Stimulated activated naive CD8-positive, alpha-beta T cell treated with anti-CD3 and anti-CD28 coated beads, Interleukin-15, Interleukin-2, amounts not matched to agents 100 ng/mL and 50 ng/mL, for 24 hours (primary cell): ENCODE measurements around the gene LRRC7.

Experiments
- H3K27ac Mint-ChIP-seq: one replicate; pipeline ENCODE4 v1.8.0; 2021; ENCODE audit warnings: mild to moderate bottlenecking, mixed read lengths
- H3K27me3 Mint-ChIP-seq: one replicate; pipeline ENCODE4 v1.8.0; 2021; ENCODE audit warnings: mixed read lengths
- H3K36me3 Mint-ChIP-seq: one replicate; pipeline ENCODE4 v1.8.0; 2021; ENCODE audit warnings: low read depth, mixed read lengths
- H3K4me1 Mint-ChIP-seq: one replicate; pipeline ENCODE4 v1.8.0; 2021; ENCODE audit warnings: low read depth, mixed read lengths
- H3K4me3 Mint-ChIP-seq: one replicate; pipeline ENCODE4 v1.8.0; 2021; ENCODE audit warnings: mild to moderate bottlenecking, mixed read lengths
- H3K9me3 Mint-ChIP-seq: one replicate; pipeline ENCODE4 v1.8.0; 2021; ENCODE audit warnings: mixed read lengths

Gene LRRC7

DNA sequence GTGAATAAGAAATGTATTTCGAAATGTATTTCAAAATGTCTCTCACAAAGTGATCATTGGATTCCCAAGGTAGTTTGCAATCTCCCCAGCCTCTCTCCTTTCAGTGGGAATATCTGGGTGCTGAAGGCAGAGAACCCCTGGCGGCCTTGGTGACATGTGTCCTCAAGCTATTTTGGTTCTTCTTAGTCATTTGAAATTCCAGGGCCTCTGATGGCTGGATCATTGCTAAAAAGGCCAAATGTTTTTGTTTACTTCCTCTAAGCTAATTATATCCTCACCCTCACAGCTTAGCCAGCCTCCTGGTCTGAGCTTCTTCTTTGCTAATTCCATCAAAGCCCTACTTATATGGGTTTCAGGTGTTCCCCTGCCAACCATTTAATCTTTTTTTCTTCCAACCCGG lies 566.4 kb downstream of the LRRC7 start:
- Mint-ChIP-seq H3K9me3 (no peaks in the 10 kb centered on the region), H3K27ac (no peak overlapping the region), H3K4me1 (no peaks in the 10 kb centered on the region), H3K36me3 (no peaks in the 10 kb centered on the region), H3K4me3 (no peak overlapping the region), H3K27me3 (peaks cover 4% of the 10 kb centered on the region)

DNA sequence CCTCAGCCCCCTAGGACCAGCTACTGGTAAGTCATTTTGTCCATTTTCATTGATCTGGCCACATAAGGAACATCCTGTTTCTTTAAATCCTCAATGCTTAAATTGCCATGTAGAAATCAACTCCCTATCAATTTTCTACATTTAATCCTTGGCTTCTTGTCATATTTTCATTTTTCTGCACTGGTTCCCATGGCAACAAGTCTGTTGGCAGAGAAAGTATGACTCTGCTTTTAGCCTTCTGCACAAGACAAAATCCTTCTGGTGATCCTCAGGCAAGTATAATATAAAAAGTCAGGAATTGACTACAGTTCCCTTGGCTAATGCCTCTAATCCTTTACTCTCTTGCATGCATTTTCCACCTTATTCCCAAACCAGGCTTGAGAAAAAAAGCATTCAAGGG lies 572.6 kb downstream of the LRRC7 start:
- Mint-ChIP-seq H3K27me3 (no peaks in the 10 kb centered on the region), H3K27ac (no peak overlapping the region), H3K4me1 (no peaks in the 10 kb centered on the region), H3K36me3 (no peaks in the 10 kb centered on the region), H3K9me3 (no peaks in the 10 kb centered on the region), H3K4me3 (no peak overlapping the region)

DNA sequence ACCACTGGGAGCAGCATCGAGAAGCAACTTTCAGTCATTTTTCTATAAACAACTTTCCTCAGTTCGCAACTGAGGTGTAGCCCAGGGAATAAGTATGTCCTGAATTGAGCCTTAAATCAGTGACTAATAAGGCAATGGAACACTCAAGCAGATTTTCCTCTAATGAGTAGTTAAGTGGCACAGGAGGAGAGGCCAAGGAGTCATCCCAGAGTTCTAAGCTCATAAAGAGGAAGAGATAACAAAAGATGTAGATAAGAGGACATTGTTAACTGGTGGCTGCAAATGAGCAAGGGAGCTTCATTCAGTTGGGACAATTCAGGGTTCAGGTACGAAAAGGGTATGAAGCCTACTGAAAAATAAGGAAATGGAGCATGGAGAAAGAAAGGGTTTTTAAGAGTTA lies 573.2 kb downstream of the LRRC7 start:
- no peaks in the 10 kb centered on the region for H3K9me3 Mint-ChIP-seq
- H3K36me3 Mint-ChIP-seq, result no peaks in the 10 kb centered on the region
- H3K4me1 Mint-ChIP-seq, result no peaks in the 10 kb centered on the region

DNA sequence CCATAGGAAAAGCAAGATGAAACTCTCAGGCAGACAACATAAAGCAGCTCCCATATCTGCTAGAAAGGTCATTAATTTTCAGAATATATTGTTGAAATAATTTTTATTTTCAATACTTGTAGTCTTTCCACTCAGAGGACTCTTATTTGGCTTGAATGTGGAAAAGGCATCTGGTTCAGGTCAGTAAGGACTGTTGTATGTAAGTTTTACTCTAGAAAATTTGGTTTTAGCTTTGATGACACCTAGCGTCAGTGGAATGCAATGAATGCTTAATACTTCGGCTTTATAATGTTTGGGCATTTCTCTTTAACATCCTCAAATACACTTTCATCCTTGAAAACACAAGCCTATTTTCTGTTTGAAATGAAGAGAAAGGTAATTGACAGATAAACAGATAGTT lies 574.4 kb downstream of the LRRC7 start:
- H3K27ac Mint-ChIP-seq, result no peak overlapping the region
- H3K4me1 Mint-ChIP-seq, result no peaks in the 10 kb centered on the region
- H3K36me3 Mint-ChIP-seq, result no peaks in the 10 kb centered on the region
- no peaks in the 10 kb centered on the region for H3K27me3 Mint-ChIP-seq
- no peaks in the 10 kb centered on the region for H3K9me3 Mint-ChIP-seq
- no peak overlapping the region for H3K4me3 Mint-ChIP-seq

More for the DNA sequence above, 573.2 kb downstream of the LRRC7 start:
- Mint-ChIP-seq H3K27ac (no peak overlapping the region), H3K4me3 (no peak overlapping the region), H3K27me3 (no peaks in the 10 kb centered on the region)

DNA sequence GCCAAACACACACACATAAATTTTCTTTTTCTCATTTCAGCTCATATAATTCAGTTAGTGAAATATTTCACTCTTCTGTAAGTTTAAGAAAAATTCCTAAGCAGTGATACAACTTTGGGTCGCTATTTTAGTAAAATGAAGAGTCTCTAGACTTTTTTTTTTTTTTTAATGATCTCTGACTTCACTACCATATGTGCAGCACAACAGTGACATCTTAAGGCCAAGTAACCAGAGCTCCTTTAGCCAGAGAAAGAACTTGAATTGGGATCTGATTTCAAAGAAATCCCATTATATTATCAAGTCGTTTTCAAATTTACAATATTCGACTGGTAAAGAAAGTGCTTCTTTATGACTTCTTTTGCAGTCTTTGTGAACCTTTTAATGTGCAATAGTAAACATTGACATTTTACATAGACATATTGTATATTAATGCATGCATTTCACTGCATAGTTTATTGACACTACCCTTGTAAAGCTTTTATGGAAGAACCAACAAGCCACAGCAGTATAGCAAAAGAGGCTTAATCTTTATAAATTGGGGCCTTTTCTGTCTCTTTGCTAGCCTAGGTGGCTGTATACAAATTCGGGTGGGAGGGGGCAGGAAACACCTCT lies 575.4 kb downstream of the LRRC7 start:
- Mint-ChIP-seq H3K27ac (no peak overlapping the region), H3K9me3 (no peaks in the 10 kb centered on the region), H3K27me3 (no peaks in the 10 kb centered on the region), H3K4me1 (no peaks in the 10 kb centered on the region), H3K36me3 (peaks cover 5% of the 10 kb centered on the region), H3K4me3 (no peak overlapping the region)

DNA sequence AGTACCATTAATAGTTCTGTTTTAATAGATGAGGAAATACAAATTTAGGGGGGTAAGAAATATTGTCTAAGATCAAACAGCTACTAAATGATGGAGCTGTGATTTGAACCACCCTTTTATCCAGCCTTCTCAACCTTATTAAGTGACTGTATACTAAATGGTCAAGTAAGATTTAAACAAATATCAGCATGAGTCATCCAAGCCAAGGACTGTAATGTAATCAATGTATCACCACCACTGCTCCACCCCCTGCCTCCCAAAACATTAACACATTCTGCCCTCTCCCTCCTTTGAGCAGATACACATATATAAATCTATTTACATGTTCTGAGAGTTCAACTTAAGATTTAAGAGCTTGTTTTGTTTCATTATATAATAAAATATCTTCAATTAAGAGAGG lies 578.8 kb downstream of the LRRC7 start:
- Mint-ChIP-seq H3K4me1 (no peaks in the 10 kb centered on the region), H3K4me3 (no peak overlapping the region), H3K9me3 (no peaks in the 10 kb centered on the region), H3K27ac (no peak overlapping the region), H3K27me3 (no peaks in the 10 kb centered on the region), H3K36me3 (peaks cover 23% of the 10 kb centered on the region)

DNA sequence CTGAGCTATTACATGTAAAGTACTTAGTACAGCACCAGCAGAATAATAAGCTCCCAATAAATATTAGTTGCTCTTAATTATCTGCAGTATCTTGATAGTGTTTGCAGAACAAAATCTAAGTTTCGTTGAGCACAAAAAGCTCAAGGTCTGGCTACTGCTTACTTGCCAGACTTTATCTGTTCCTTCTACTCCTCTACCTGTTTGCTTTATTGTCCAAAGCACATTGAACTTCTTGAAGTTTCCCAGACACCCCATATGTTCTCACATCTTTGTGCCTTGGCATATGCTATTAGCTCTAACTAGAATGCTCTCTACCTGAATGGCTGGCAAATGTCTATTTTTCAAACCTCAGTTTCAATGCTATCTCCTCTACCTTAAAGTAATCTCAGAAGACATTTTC lies 582.7 kb downstream of the LRRC7 start:
- no peaks in the 10 kb centered on the region for H3K27me3 Mint-ChIP-seq
- H3K9me3 Mint-ChIP-seq, result no peaks in the 10 kb centered on the region
- H3K4me1 Mint-ChIP-seq, result no peaks in the 10 kb centered on the region
- no peak overlapping the region for H3K4me3 Mint-ChIP-seq
- H3K27ac Mint-ChIP-seq, result no peak overlapping the region
- peaks cover 38% of the 10 kb centered on the region for H3K36me3 Mint-ChIP-seq

DNA sequence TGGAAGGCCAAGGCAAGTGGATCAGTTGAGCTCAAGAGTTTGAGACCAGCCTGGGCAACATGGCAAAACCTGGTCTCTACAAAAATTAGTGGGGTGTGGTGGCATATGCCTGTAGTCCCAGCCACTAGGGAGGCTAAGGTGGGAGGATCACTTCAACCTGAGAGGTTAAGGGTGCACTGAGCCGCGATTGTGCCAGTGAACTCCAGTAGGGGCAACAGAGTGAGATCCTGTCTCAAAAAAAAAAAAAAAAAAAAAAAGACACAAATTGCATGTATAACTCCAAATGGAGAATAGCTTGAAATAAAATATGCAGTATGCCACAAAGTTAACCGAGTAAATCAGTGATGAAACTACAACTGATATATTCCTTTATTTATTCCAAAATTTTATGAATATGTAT lies 586.0 kb downstream of the LRRC7 start:
- H3K4me3 Mint-ChIP-seq, result no peak overlapping the region
- peaks cover 29% of the 10 kb centered on the region for H3K36me3 Mint-ChIP-seq
- no peaks in the 10 kb centered on the region for H3K4me1 Mint-ChIP-seq
- no peaks in the 10 kb centered on the region for H3K9me3 Mint-ChIP-seq
- H3K27me3 Mint-ChIP-seq, result no peaks in the 10 kb centered on the region
- H3K27ac Mint-ChIP-seq, result no peak overlapping the region

DNA sequence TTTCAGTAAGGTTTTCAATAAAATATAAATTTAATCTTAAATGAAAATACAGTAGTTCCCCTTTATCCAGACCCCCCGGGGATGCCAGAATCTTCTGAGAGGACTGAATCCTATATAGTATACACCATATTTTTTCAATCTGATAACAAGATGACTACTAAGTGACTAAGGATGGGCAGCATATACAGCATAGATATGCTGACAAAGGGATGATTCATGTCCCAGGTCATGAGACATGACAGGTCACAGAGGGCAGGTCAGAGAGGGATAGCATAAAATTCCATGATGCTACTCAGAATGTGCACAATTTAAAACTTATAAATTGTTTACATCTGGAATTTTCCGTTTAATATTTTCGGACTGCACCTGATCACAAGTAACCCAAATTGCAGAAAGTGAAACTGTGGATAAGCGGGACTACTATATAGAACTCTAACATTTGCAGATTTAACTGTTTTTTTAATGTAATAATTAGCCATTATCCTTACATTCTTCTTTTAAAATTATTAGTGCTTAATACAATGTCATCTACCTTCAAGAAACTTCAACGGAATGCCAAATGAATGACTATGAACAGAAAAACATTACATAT lies 588.9 kb downstream of the LRRC7 start:
- Mint-ChIP-seq H3K36me3 (peaks cover 27% of the 10 kb centered on the region), H3K27me3 (no peaks in the 10 kb centered on the region), H3K9me3 (no peaks in the 10 kb centered on the region), H3K4me1 (no peaks in the 10 kb centered on the region), H3K27ac (no peak overlapping the region), H3K4me3 (no peak overlapping the region)

DNA sequence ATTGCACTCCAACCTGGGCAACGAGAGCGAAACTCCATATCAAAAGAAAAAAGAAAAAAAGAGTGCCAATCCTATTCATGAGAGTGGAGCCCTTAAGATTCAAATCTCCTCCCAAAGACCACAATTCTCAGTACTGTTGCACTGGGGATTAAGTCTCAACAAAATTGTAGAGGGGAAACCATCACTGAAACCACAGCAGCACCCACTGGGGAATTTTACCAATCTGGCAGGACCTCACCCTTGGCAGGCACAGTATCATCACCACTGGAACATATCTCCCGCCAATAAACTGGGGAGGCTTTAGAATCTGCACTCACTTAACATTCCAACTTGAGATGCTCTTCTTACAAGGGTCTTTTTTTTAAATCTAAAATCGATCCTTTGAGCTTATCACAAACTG lies 596.6 kb downstream of the LRRC7 start:
- no peak overlapping the region for H3K4me3 Mint-ChIP-seq

DNA sequence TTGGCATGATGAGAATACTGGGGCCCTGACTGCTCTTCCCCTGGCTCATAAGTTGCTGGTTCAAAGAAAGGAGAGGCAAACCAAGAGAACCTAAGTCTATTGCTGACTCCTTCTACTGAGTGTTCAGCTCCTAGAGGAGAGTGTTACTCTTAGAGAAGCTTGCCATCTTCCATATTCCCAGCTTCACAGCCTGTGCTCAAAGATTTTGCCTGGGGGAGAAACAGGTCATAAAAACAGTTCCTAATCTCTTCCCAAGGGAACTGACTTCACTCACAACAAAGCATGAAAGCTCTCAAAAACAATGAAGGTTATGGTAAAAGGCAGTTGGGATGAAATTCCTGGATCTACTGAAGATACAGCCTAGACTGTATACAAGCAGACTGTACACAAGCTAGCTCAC lies 600.6 kb downstream of the LRRC7 start:
- Mint-ChIP-seq H3K9me3 (no peaks in the 10 kb centered on the region), H3K4me3 (no peak overlapping the region), H3K36me3 (peaks cover 49% of the 10 kb centered on the region), H3K27ac (no peak overlapping the region), H3K4me1 (peaks cover 3% of the 10 kb centered on the region), H3K27me3 (no peaks in the 10 kb centered on the region)

More for the DNA sequence above, 596.6 kb downstream of the LRRC7 start:
- Mint-ChIP-seq H3K27me3 (no peaks in the 10 kb centered on the region), H3K27ac (no peak overlapping the region), H3K4me1 (no peaks in the 10 kb centered on the region), H3K9me3 (no peaks in the 10 kb centered on the region), H3K36me3 (peaks cover 49% of the 10 kb centered on the region)

DNA sequence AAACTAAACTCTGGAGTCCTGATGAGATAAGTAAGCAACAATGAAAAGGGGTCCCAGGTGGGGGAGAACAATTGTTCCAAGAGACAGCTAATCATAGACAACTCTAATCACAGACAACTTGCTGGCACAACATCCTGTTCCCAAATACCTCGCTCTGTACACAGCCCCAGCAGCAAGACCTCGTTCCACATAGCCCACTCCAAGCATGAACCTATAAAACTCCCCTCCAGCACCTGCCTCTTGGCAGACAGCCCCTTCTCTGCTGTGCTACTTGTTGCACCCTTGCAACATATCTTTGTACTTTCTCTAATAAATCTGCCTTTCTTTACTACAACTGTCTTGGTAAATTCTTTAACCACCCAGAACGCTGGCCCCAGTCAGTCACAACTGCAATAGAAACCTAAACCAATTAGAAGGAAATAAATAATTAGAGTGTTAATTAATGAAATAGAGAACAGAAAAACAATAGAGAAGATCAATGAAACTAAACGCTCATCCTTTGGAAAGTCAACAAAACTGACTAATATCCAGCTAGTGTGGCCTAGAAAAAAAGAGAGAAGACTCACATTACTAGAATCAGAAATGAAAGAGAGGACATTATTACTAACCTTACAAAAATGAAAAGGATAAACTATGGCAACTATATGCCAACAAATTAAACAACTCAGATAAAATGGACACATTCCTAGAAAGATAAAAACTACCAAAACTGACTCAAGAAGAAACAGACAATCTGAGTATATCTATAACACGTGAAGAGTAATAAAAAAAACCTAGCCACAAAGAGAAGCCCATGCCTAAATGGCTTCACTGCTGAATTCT lies 601.5 kb downstream of the LRRC7 start:
- no peak overlapping the region for H3K4me3 Mint-ChIP-seq
- H3K36me3 Mint-ChIP-seq, result peaks cover 51% of the 10 kb centered on the region
- H3K27ac Mint-ChIP-seq, result no peak overlapping the region

DNA sequence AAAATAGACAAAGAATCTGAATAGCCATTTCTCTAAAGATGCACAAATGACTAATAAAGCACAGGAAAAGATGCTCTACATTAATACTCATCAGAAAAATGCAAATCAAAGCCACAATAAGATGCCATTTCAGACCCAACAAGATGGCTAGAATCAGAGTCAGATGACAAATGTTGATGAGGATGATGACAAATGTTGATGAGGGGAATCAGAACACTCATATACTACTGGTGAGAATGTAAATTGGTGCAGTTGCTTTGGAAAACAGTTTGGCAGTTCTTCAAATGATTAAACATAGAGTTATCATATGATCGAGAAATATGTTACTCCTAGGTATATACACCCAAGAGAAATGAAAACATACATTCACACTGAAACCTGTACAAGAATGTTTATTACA lies 603.8 kb downstream of the LRRC7 start:
- no peak overlapping the region for H3K4me3 Mint-ChIP-seq
- peaks cover 3% of the 10 kb centered on the region for H3K4me1 Mint-ChIP-seq
- H3K36me3 Mint-ChIP-seq, result peaks cover 50% of the 10 kb centered on the region
- H3K9me3 Mint-ChIP-seq, result no peaks in the 10 kb centered on the region
- H3K27me3 Mint-ChIP-seq, result no peaks in the 10 kb centered on the region
- no peak overlapping the region for H3K27ac Mint-ChIP-seq

More for the DNA sequence above, 601.5 kb downstream of the LRRC7 start:
- Mint-ChIP-seq H3K9me3 (no peaks in the 10 kb centered on the region), H3K27me3 (no peaks in the 10 kb centered on the region), H3K4me1 (peaks cover 3% of the 10 kb centered on the region)
